NCI-H82 treated with DMSO at 0.1 percent for 48 hours (cell line): ENCODE measurements around the gene ACTL8.

Experiments
- DNase-seq: peaks from one replicate; lab custom pipeline; 2025; ENCODE audit not compliant: unreplicated experiment; lab: John Stamatoyannopoulos, UW

ACTL8 gene, protein sequence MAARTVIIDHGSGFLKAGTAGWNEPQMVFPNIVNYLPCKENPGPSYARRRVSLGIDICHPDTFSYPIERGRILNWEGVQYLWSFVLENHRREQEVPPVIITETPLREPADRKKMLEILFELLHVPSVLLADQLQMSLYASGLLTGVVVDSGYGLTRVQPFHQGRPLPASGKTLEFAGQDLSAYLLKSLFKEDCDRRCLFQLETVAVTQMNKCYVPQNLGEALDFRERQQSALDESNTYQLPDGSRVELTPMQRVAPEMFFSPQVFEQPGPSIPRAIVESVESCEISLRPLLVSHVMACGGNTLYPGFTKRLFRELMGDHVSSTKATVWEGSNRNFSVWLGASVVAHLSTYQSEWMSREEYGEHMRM

DNA sequence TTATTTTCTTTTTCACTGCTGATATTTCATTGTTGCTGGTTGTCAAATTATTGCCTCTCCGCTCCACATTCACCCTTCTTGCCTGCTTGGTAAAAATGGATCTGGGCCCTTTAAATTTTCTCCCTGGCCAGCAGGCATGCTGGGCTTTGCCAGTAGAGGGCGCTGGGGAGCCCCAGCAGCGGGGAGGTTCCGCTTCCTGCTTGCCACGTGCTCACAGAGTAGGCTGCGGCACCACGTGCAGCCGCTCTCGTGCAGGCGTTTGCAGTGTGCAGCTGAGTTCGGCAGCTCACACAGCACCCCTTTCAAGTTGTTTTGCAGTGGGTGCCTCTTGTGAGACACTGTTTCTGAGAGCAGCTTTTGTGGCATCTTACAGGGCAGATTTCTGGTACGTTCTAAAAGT is at the start of gene ACTL8:
Gene ACTL8, plus strand, starts transcription at position 214 of the 400 bp plus-strand sequence. CDS start 67,676 bp downstream, outside the sequence.
- DNase-seq = no peak

DNA sequence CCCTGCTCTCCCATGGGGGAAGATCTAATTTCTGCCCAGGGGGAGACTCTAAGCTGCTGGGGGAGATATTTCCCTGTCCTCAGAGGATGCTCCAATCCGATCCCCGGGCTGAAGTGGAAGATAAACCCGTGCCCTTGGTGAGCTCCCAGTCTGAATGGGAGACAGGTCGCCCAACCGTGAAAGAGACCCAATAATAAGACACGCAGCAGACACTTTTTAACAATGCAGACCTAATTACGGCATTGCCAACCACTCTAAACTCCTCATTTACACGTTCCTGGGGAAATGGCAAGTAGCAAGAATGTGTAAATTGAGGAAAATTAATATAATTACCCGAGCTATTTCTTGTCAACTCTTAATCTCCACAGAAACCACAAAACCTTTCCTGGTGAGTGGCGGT is 48.7 kb upstream of the ACTL8 start:
- DNase-seq = no peak

DNA sequence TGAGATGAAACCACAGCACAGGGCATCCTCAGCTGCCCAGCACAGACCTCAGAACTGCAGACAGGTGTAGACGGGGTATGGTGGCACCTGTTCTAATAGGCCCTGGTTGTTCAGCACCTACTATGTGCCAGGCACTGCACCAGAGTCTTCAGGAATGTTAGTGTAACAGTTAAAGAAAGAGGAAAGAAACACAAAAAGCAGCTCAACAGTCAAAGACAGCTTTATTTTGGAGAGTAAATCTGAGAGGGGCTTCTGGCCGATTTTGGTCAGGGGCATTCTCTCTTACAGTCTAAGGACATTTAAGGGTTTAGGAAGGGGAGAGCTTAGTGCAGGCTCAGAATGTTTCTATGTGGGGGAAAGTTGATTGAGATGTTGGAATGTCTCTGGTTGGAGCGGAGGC is 45.2 kb upstream of the ACTL8 start:
- no peak for DNase-seq

DNA sequence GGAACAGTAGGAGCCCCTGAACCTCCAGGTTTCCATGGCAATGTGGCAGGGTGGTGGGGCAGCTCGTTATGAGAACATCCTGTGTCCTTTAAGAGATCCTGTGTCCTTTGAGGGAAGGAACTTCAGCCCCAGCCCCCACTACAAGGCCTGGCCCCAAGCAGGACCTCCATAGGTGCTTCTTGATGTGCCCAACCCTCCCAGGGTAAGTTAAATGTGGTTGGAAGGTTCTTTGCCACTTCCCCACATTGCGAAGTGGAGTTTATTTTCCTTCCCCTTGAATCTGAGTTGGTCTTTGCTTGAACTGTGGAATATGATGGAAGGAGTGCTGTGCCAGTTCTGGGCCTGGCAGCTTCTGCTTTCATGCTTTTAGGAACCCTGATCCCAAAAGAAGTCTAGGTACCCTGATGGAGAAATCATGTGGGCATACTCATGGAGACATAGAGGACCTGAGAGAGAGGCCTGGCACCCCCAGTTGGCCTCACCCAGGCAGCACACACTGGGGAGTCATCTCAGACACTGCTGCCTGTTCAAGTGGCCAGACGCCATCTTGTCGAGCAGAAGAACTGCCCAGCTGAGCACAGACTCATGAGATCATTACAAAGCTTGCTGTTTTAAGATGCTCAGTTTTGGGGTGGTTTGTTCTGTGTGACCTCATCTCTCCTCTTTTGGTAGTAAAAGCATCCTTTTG is 44.1 kb upstream of the ACTL8 start:
- no peak for DNase-seq

DNA sequence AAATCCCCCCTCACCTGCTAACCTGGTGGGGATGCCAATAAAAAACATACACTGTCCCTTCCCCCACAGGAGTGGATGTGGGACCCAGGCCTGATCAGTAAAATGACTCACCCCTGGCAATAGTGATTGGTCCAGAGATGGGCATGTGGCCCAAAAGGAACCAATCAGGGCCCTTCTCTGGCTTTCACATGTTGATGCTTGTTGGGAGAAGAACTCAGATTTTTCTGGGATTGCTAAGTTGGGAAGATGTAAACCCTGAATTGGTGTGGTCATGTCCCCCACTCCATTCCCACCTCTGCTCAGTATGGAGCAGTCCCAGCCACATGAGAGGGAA is 43.6 kb upstream of the ACTL8 start:
- no peak for DNase-seq

DNA sequence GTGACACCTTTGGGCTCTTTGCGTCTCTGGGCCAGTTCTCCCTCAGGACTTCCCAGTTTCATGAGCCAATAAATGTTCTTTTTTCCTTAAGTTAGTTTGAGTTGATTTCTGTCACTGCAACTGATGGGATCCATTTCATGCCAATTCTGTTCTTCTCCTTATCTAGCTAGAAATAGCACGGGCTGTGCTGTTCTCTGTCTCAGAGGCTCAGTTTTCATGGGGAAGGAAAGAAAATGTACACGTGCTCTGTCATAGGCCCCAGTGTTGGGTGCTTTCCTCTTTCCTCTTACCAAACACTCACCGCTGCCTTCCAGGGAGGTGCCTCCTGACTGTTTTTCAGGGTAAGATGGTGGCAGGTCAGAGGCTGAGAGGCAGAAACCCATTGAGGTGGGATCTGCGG is 43.2 kb upstream of the ACTL8 start:
- DNase-seq = no peak

DNA sequence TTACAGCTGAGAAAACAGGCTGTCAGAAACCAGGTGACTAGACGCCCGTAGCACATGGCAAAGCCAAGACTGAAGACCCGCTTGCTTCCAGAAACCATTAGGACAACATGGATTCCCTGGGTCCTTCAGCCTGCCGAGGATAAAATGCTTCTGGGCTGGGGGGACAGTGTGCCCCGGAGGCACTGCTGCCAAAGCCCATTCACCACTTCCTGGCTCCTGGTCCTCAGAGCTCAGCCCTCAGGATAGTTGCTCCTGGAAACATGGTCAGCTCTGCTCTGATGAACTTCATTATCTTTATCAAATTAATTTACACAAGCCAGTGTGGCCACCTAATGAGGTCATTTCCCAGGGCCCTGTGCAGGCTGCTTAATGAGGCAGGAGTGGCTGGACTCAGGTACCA is 41.1 kb upstream of the ACTL8 start:
- no peak for DNase-seq

DNA sequence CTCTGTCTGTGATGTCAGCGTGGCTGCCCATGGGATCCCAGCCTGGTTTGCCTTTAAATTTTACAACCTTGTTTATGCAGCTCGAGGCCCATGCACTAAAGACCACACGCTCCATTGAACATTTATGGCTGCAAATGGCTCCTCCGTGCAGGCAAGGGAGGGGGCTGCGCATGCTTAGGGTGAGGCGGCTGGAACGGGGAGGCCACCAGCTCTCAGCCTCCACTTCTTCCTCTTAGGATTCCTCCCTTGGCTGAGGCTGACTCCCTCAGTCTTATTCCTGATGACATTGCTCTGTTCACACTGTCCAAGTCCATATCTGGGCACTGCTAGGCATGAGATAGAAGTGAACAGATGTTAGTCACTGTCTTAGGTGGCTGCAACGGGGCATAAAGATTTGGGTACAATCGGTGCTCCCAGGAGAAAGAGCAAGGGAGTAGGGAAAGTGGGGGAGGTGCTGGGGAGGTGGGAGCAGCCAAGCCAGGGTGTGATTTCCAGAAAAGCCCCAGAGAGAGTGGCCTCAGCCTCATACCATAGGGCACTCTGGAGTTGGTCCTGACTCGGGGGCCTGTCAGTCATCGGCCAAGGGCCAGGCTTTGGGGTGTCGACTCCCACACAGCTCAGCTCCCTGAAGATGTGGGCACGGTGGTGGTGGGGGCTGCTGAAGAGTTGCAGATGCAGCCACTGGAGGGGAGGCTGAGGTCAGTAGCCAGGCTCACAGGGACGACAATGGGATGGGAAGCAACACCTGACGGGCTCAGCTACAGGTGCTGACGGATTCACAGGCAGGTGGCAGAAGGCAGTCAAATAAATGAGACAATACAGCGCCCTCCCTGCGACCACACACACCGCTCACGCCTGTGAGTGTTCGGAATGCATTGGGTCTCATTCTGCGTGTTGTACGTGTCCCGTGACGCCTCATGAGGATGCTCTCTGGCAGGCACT is 37.3 kb upstream of the ACTL8 start:
- no peak for DNase-seq

DNA sequence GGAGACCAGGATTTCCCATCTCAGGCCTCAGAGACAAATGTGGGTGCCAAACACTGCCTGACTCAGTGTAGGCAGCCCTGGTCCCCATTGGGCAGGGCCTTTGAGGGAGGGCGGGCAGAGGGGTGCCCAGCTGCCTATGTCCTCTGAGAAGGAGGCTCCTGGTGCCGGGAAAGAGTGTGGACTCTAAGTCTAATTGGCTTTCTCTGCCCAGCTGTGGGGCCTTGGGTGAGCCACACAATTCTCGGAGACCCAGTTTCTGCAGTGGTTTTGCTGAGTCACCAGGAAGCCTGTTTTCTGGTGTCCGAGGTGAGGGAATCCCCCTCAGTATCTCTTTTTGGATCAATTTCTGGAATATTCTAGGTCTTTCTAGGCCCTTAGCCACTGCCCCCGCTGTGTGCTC is 35.3 kb upstream of the ACTL8 start:
- DNase-seq = no peak

DNA sequence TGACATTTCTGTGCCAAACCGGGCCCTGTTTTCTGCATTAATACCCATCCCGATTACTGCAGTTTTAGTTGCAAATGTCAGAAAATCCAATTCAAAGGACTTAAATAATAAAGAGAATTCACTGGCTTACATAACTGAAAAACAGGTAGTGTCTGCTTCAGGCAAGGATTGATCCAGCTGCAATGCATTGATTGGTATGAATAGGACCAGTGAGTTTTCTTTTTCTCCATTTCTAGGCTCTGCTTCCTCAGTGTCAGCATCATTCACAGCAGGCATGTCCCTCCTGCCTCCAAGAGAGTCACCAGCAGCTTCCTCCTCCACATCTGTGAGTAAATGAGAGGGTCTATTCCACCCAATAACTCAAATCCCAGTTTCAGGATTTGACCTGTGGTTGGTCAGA is 33.7 kb upstream of the ACTL8 start:
- DNase-seq = no peak

DNA sequence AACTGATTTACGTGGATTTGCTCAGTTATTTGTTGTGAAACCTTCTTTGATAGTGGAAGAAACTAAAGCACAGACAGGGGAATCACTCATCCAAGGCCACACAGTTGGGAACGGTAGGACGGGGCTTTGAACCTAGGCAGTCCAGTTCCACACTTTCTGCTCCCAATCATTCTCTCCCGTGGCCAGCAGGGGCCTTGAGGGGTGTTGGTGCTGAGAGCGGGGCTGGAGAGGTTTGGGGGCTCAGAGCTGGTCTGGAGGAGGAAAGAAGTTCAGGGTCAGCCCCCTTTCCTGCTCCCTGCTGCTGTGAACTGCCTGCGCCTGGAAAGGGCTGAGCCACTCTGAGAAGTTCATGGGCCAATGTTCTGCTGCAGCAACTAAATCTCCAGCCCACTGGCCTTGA is 31.4 kb upstream of the ACTL8 start:
- DNase-seq = no peak

DNA sequence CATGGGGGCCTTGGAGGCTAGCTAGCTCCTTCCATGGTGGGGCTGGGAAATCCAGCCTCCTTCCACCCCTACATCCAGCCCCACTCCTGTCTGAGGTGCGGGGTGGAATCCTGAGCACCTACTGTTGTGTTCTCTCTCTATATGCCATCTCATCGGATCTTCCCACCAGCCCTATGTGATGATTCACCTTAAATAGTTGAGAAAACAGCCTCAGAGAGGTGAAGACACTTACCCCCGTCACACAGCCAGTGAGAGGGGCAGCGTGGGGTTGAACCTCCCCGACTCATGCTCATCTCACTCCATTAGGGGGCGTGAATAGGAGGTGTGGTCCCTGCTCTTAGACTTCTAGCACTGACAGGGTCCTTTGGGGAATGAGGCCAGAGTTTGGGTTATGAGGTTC is 31.0 kb upstream of the ACTL8 start:
- DNase-seq = no peak

DNA sequence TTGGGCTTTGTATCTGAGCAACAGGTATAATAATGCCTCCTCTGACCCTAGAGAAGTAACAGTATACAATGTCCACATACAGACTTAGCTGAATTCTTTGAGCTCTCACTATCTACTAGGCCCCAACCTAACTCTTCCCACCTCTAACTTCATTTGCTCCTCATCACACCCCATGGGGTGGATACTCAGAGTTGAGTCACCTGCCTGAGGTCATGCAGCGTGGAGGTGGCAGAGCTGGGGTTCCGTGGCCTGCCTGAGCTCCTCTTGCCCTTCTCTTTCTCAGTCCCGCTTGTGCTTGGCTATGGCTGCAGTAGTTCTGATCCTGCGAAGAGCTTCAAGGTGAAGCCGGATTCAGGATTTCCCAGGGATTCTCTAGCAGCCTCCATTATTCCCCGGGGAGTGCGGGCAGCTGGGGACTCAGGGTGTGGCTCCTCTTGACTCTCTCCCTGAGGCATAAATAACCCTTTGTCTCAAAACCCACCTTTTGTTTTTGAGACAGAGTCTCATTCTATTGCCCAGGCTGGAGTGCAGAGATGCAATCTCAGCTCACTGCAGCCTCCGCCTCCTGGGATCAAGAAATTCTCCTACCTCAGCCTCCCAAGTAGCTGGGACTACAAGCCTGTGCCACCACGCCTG is 29.9 kb upstream of the ACTL8 start:
- DNase-seq = no peak

DNA sequence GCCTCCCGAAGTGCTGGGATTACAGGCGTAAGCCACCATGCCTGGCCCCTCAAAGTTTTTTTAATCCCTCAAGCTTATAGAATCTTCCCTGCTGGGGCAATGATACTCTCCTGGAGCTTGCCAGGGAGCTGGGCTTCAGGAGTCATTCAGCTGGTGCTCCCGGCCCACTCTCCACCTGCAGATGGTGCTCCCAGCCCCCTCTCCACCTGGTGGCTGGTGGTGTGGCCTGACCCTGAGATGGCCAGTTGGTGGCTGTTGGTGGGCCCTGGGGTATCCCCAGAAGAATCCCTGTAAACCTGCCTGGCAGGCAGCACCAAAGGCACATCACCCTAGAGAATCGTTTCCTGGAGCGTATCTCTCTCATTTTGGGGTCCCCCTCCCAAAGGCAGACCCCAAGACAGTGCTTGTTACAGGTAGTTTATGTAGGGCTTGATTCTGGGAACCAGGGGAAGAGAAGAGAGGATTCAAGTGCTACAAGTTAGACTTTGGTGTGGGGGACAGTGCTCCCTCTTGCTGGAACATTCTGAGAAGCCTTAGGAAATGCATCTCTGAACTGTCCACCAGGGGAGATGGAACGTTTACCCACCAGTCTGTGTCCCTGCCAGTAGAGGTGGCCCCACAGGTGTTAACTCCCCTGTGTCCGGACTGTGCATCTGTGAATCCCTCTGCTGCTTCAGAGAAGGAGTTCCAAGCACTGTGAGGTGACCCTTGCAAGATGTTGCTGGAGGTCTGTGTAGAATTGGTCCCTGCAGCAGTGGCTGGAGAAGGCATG is 29.1 kb upstream of the ACTL8 start:
- DNase-seq = no peak

DNA sequence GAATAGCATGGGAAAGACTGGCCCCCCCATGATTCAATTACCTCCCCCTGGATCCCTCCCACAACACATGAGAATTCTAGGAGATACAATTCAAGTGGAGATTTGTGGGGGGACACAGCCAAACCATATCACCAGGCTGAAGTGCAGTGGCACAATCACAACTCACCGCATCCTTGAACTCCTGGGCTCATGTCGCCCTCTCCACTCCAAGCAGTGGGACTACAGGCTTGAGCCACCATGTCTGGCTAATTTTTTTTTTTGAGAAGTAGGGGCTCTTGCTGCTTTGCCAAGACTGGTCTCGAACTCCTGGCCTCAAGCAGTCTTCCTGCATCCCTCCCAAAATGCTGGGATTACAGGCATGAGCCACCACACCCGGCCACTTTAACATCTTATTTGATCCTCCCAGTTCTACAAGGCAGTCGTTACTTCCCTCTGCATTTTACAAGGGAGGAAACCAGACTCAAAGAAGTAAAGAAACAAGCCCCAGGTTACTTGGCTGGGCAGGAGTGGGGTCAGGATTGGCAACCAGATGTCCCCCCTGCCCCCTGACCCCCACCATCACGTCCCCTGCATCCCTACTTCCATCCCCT is 26.9 kb upstream of the ACTL8 start:
- DNase-seq = no peak

DNA sequence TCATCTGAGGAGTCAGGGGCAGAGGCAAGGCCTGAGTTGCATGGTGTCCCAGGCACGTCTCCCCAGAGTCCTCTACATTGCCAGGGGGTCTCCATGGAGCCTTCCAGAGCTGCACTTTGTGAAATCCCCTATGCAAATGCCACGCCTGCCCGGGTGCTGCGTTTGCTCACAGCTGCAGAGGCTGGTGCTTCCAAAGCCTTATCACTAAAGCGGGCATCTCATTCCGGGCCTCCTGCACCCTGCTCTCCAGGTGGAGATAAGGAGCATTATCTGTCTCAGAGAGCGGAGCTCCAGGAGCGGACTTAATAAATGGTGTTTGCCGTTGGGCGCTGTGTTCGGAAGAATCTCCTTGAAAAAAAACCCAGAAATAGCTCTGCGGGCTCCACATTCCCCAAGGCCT is 25.9 kb upstream of the ACTL8 start:
- no peak for DNase-seq

DNA sequence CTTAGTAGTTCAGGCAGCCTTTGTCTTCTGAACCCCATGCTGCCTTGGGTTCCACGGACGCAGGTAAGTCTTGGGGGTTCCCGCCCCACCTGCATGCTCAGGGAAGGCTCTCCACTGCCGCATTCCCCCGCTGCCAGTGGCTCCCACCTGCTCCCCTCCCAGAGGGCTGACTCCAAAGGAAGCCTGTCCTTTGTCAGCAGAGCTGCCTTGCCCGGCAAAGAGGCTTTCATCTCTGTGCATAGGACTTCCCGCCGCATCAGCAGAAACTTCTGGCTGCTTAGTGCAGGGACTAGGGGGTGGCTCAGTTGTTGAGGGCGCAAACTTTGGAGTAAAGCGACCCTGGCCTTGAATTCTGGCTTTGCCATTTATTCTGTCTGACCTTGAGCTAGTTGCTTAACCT is 25.2 kb upstream of the ACTL8 start:
- DNase-seq = no peak

DNA sequence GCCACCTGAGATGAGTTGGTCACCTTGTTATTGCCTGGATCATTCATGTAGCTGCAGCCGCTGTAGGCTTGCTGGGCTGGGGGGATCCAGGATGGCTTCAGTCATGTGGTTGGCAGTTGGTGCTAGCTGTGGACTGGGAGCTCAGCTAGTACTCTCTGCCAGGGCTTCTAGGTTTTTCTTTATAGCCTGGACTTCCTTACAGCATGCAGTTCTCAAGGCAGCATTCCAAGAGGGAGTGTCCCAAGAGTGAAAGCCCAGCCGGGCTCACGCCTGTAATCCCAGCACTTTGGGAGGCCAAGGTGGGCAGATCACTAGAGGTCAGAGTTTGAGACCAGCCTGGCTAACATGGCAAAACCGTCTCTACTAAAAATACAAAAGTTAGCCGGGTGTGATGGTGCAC is 23.7 kb upstream of the ACTL8 start:
- DNase-seq = no peak

DNA sequence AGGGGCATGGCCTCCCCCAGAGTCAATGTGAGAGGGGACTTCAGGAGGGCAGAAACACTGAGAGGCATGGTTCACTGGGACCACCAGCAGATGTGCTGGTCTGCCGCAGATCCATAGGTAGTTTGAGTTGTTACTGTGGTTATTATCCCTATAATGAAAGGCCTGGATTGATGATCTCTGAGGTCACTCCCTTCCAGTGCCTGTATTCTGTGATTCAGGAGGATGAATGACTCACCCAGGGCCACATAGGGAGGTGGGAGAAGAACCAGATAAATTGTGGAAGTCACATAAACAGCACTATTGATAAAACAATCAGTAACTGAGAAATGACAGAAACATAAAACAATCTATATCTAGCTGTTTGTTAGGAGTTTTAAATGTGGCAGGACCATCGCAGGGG is 22.7 kb upstream of the ACTL8 start:
- no peak for DNase-seq

DNA sequence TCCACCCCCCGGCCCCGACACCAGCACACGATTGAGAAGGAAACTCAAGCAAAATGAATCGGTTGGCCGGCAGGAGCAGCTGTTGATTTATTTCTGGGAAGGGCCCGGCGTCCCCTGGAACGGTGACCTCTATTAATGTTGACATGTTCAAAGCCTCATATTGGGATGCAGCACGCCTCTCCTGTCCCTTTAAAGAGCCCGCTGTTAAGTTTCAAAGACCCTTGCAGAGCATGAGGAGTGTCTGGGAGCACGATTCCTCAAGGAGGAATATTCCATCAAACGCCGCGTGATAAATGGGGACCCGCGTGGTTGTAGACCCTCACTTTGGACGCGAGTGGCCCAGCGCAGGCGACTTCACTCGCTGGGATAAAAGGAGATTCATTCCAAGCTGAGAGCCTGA is 21.5 kb upstream of the ACTL8 start:
- no peak for DNase-seq
